CD14-positive monocyte (primary cell): ENCODE measurements around the gene RGMA. TPM values are rescaled to one million over a fixed set of nuclear protein-coding genes. Genes with fewer than 3 reads are reported as not detected.

ENCODE experiments used
- DNase-seq, 3 donors: peaks; one replicate each; pipeline ENCODE4 v3.0.0-alpha.2; 2011 to 2022
- H2AFZ ChIP-seq: 2 replicates; pipeline ENCODE4 v1.6.0; 2012; ENCODE audit warnings: mild to moderate bottlenecking, low read depth, low read length, inconsistent platforms; ENCODE audit not compliant: insufficient read depth, poor library complexity, severe bottlenecking
- H3K27ac ChIP-seq, 2 donors: 1 replicate in 1 of 2; 2 replicates in 1 of 2; pipeline ENCODE4 v1.5.1; 2012 to 2013; ENCODE audit warnings: low read length in 2 of 2, control low read depth in 1 of 2, inconsistent platforms in 1 of 2, low read depth in 1 of 2, mild to moderate bottlenecking in 1 of 2
- H3K27me3 ChIP-seq, 2 donors: one replicate each; pipeline versions ENCODE4 v1.6.0 to v1.6.1; 2011 to 2013; ENCODE audit warnings: low read length in 2 of 2; ENCODE audit not compliant: control insufficient read depth in 2 of 2, insufficient read depth in 2 of 2
- H3K36me3 ChIP-seq, 2 donors: replicated peaks in 1 of 2; 1 replicate in 1 of 2; 2 replicates in 1 of 2; pipeline versions ENCODE4 v1.5.1 to v1.6.1; 2012 to 2013; ENCODE audit warnings: low read length in 2 of 2, control low read depth in 1 of 2, inconsistent platforms in 1 of 2, mild to moderate bottlenecking in 1 of 2; ENCODE audit not compliant: insufficient read depth in 2 of 2, control insufficient read depth in 1 of 2
- H3K4me1 ChIP-seq, 2 donors: 1 replicate in 1 of 2; 2 replicates in 1 of 2; pipeline versions ENCODE4 v1.5.1 to v1.6.1; 2012 to 2013; ENCODE audit warnings: low read length in 2 of 2, control low read depth in 1 of 2, inconsistent platforms in 1 of 2, mild to moderate bottlenecking in 1 of 2, moderate library complexity in 1 of 2; ENCODE audit not compliant: insufficient read depth in 2 of 2, control insufficient read depth in 1 of 2
- H3K4me2 ChIP-seq: replicated peaks from 2 replicates; pipeline ENCODE3; 2012; ENCODE audit warnings: low read length, moderate library complexity, mild to moderate bottlenecking; ENCODE audit not compliant: poor library complexity, severe bottlenecking; ENCODE audit errors: extremely low read depth
- H3K4me3 ChIP-seq, 3 experiments: fragments of 200-600 bp in 1 of 3; sonication (generic) in 1 of 3; replicated peaks in 1 of 3; 1 replicate in 2 of 3; 2 replicates in 1 of 3; pipeline ENCODE4 v1.5.1; 2011 to 2013; ENCODE audit warnings: low read length in 3 of 3, mild to moderate bottlenecking in 3 of 3, control low read depth in 2 of 3, low read depth in 2 of 3, inconsistent platforms in 1 of 3, moderate library complexity in 1 of 3
- H3K79me2 ChIP-seq: 2 replicates; pipeline ENCODE4 v1.6.0; 2012; ENCODE audit warnings: mild to moderate bottlenecking, control low read depth, inconsistent platforms, low read length, moderate library complexity; ENCODE audit not compliant: insufficient read depth
- H3K9ac ChIP-seq: 2 replicates; pipeline ENCODE4 v1.6.0; 2017; ENCODE audit warnings: low read length, mild to moderate bottlenecking; ENCODE audit not compliant: insufficient read depth, poor library complexity, severe bottlenecking
- H3K9me3 ChIP-seq, 2 donors: replicated peaks in 1 of 2; 1 replicate in 1 of 2; 2 replicates in 1 of 2; pipeline versions ENCODE4 v1.5.1 to v1.6.1; 2012 to 2013; ENCODE audit warnings: low read length in 2 of 2, control low read depth in 1 of 2; ENCODE audit not compliant: control insufficient read depth in 1 of 2, insufficient read depth in 1 of 2
- H4K20me1 ChIP-seq: 2 replicates; pipeline ENCODE4 v1.6.0; 2012; ENCODE audit warnings: mild to moderate bottlenecking, low read length, control low read depth, moderate library complexity; ENCODE audit not compliant: insufficient read depth
- H3K27ac Mint-ChIP-seq, 7 donors: one replicate each; pipeline ENCODE4 v1.8.0; 2020; ENCODE audit warnings: mild to moderate bottlenecking in 7 of 7, mixed read lengths in 7 of 7, moderate library complexity in 6 of 7, inconsistent platforms in 2 of 7
- H3K27me3 Mint-ChIP-seq, 3 donors: one replicate each; pipeline ENCODE4 v1.8.0; 2021 to 2022; ENCODE audit warnings: low read depth in 3 of 3, mild to moderate bottlenecking in 3 of 3, mixed read lengths in 3 of 3, moderate library complexity in 3 of 3, inconsistent platforms in 1 of 3
- H3K36me3 Mint-ChIP-seq, 2 donors: one replicate each; pipeline ENCODE4 v1.8.0; 2020; ENCODE audit warnings: mixed read lengths in 2 of 2, inconsistent platforms in 1 of 2, mild to moderate bottlenecking in 1 of 2
- H3K4me1 Mint-ChIP-seq: one replicate; pipeline ENCODE4 v1.8.0; 2020; ENCODE audit warnings: mild to moderate bottlenecking, mixed read lengths
- H3K4me3 Mint-ChIP-seq, 2 donors: one replicate each; pipeline ENCODE4 v1.8.0; 2020; ENCODE audit warnings: mild to moderate bottlenecking in 2 of 2, mixed read lengths in 2 of 2, moderate library complexity in 1 of 2
- H3K9me3 Mint-ChIP-seq, 7 donors: one replicate each; pipeline ENCODE4 v1.8.0; 2020 to 2022; ENCODE audit warnings: mixed read lengths in 7 of 7, mild to moderate bottlenecking in 6 of 7, moderate library complexity in 6 of 7, inconsistent platforms in 2 of 7
- CTCF ChIP-seq: fragments of 200-600 bp; IDR thresholded peaks from one replicate; pipeline ENCODE4 v1.8.0; 2022; ENCODE audit warnings: antibody characterized with exemption, mild to moderate bottlenecking
- WGBS: methylation state at CpG from one replicate; pipeline ENCODE4 v1.1.5; 2013; ENCODE audit warnings: missing lambda C conversion rate; ENCODE audit not compliant: insufficient coverage; 5-methylcytosine and 5-hydroxymethylcytosine counted together
- intact Hi-C, 2 donors: fragments of 100-400 bp; cut with micrococcal nuclease; formaldehyde crosslinking; loops; one replicate each; pipeline versions ENCODE4 v1.15.0 to v1.15.1; 2023
- polyA plus RNA-seq, 3 donors: library from polyadenylated mRNA; depleted of rRNA in 1 of 3; unstranded in 2 of 3; stranded (reverse) in 1 of 3; fragments of 300-500 nt in 2 of 3; fragments of >200 nt in 1 of 3; fragmentation: Illumina TruSeq in 2 of 3; gene quantifications; 1 replicate in 2 of 3; 2 replicates in 1 of 3; pipeline ENCODE4 v1.2.3, GENCODE V29; 2012 to 2021

Gene RGMA
- polyA plus RNA-seq, 3 donors: 0.07 to 0.35 (median 0.08) TPM

GRCh38 chr15:93020976-93021772, 67.8 kb downstream of the RGMA start:
- Histone ChIP-seq H3K9me3 (no peaks in the 10 kb centered on the region), H3K27ac (no peak overlapping the region), H3K9ac (no peak overlapping the region), H2AFZ (no peak overlapping the region), H3K4me1 (peaks cover 20 to 22% of the 10 kb centered on the region in 2 donors), H4K20me1 (peaks cover 37% of the 10 kb centered on the region), H3K4me2 (no peak overlapping the region), H3K79me2 (peaks cover 22% of the 10 kb centered on the region), H3K36me3 (peaks cover 75 to 91% of the 10 kb centered on the region in 2 donors), H3K4me3 (no peak overlapping the region), H3K27me3 (no peaks in the 10 kb centered on the region)
- no peak for DNase-seq
- H3K9me3 Mint-ChIP-seq: no peaks in the 10 kb centered on the region
- intact Hi-C loops: loop anchor here in 1 of 2 donors (10.0 kb wide), 1 partner anchor 226 kb away; no protein-coding TSS in a partner anchor
- peaks cover 0 to 5% (median 0%) of the 10 kb centered on the region in 3 donors for H3K27me3 Mint-ChIP-seq
- H3K4me3 Mint-ChIP-seq: no peak overlapping the region
- peak overlapping the region in 1 of 7 donors; percentile 38 for H3K27ac Mint-ChIP-seq
- no peak for TF ChIP-seq CTCF
- H3K36me3 Mint-ChIP-seq: peaks cover 84 to 93% of the 10 kb centered on the region in 2 donors
- peaks cover 37% of the 10 kb centered on the region for H3K4me1 Mint-ChIP-seq
- WGBS: no CpG with 5 or more reads among the region's 3 CpGs

GRCh38 chr15:93019971-93020370, 69.0 kb downstream of the RGMA start:
- Mint-ChIP-seq H3K4me3 (no peak overlapping the region), H3K4me1 (peaks cover 25% of the 10 kb centered on the region), H3K27ac (no peak overlapping the region), H3K36me3 (peaks cover 92 to 98% of the 10 kb centered on the region in 2 donors), H3K9me3 (no peaks in the 10 kb centered on the region), H3K27me3 (peaks cover 0 to 5% (median 0%) of the 10 kb centered on the region in 3 donors)
- DNase-seq: no peak
- peaks cover 27% of the 10 kb centered on the region for H4K20me1 ChIP-seq
- peaks cover 8 to 10% of the 10 kb centered on the region in 2 donors for H3K4me1 ChIP-seq
- intact Hi-C loops: loop anchor here in 1 of 2 donors (10.0 kb wide), 1 partner anchor 225 kb away; no protein-coding TSS in a partner anchor
- no peaks in the 10 kb centered on the region for H3K9me3 ChIP-seq
- H3K27ac ChIP-seq: peak overlapping the region in 1 of 2 donors; percentile 17
- H3K9ac ChIP-seq: no peak overlapping the region
- peaks cover 19% of the 10 kb centered on the region for H3K79me2 ChIP-seq
- TF ChIP-seq CTCF: no peak
- no peaks in the 10 kb centered on the region for H3K27me3 ChIP-seq
- WGBS: 98% methylated on average over 5 of the region's 10 CpGs
- H3K4me2 ChIP-seq: no peak overlapping the region
- no peak overlapping the region for H3K4me3 ChIP-seq
- no peak overlapping the region for H2AFZ ChIP-seq
- peaks cover 85 to 100% of the 10 kb centered on the region in 2 donors for H3K36me3 ChIP-seq
